WTC11 (cell line): Measurements from ENCODE around the gene PCDH9. TPM values are rescaled to one million over a fixed set of nuclear protein-coding genes. Genes with fewer than 3 reads are reported as not detected.

ENCODE experiments used
- ATAC-seq: fragments of 200-7000 bp; cut with Tn5 transposase; 2 replicates; pipeline ENCODE4 v1.10.0; 2021; ENCODE audit warnings: mild to moderate bottlenecking, moderate library complexity
- CTCF ChIA-PET: fragments of 300-600 bp; sonication (Branson Sonifier 250); formaldehyde crosslinking; loops from one replicate; lab custom pipeline; 2021; ENCODE audit warnings: antibody characterized with exemption; lab: Charles Lee
- POLR2A ChIA-PET: fragments of 350-600 bp; sonication (Branson Sonifier 250); formaldehyde crosslinking; loops from one replicate; lab custom pipeline; 2021; ENCODE audit warnings: antibody characterized with exemption; lab: Charles Lee
- DNase-seq: peaks from one replicate; pipeline ENCODE4 v3.0.0; 2021; ENCODE audit warnings: low spot score
- H3K27ac Mint-ChIP-seq: 2 replicates; pipeline ENCODE4 v1.8.0; 2021; ENCODE audit warnings: mixed read lengths
- H3K27me3 Mint-ChIP-seq: 2 replicates; pipeline ENCODE4 v1.8.0; 2021; ENCODE audit warnings: low read depth, mild to moderate bottlenecking, moderate library complexity, mixed read lengths
- H3K36me3 Mint-ChIP-seq: 2 replicates; pipeline ENCODE4 v1.8.0; 2021; ENCODE audit warnings: mixed read lengths
- H3K4me1 Mint-ChIP-seq: 2 replicates; pipeline ENCODE4 v1.8.0; 2022; ENCODE audit warnings: mixed read lengths
- H3K4me3 Mint-ChIP-seq: 2 replicates; pipeline ENCODE4 v1.8.0; 2021; ENCODE audit warnings: mild to moderate bottlenecking, moderate library complexity, mixed read lengths
- H3K9me3 Mint-ChIP-seq: 2 replicates; pipeline ENCODE4 v1.8.0; 2021; ENCODE audit warnings: mixed read lengths
- AR ChIP-seq: fragments of 250-450 bp; sonication (Bioruptor Pico); IDR thresholded peaks from 2 replicates; pipeline ENCODE4 v1.9.0; 2021; ENCODE audit warnings: mild to moderate bottlenecking
- ETV6 ChIP-seq: sonication (generic); formaldehyde crosslinking; IDR thresholded peaks from 2 replicates; pipeline ENCODE4 v1.8.1; 2022; ENCODE audit warnings: mild to moderate bottlenecking, missing genetic modification reagents
- FOXP1 ChIP-seq: sonication (generic); formaldehyde crosslinking; IDR thresholded peaks from 2 replicates; pipeline ENCODE4 v1.8.0; 2022; ENCODE audit warnings: missing genetic modification reagents, mild to moderate bottlenecking, moderate library complexity, borderline replicate concordance
- GRHL2 ChIP-seq: fragments of 250-450 bp; sonication (Bioruptor Pico); IDR thresholded peaks from 2 replicates; pipeline ENCODE4 v1.8.0; 2022; ENCODE audit warnings: mild to moderate bottlenecking, moderate library complexity; ENCODE audit not compliant: insufficient replicate concordance, severe bottlenecking
- GTF2I ChIP-seq: fragments of 250-450 bp; sonication (Bioruptor Pico); conservative IDR thresholded peaks from 2 replicates; pipeline ENCODE4 v1.4.0; 2021; ENCODE audit warnings: mild to moderate bottlenecking
- JAZF1 ChIP-seq: fragments of 250-450 bp; sonication (Bioruptor Pico); IDR thresholded peaks from 2 replicates; pipeline ENCODE4 v1.9.0; 2021; ENCODE audit warnings: moderate library complexity, mild to moderate bottlenecking, inconsistent platforms
- MLX ChIP-seq: sonication (generic); formaldehyde crosslinking; IDR thresholded peaks from 2 replicates; pipeline ENCODE4 v1.8.1; 2023; ENCODE audit warnings: mild to moderate bottlenecking, missing genetic modification reagents, moderate library complexity
- NR3C1 ChIP-seq: sonication (generic); formaldehyde crosslinking; conservative IDR thresholded peaks from 2 replicates; pipeline ENCODE4 v1.8.1; 2023; ENCODE audit warnings: low read depth, mild to moderate bottlenecking, missing genetic modification reagents
- PREB ChIP-seq: sonication (generic); formaldehyde crosslinking; IDR thresholded peaks from 2 replicates; pipeline ENCODE4 v1.8.1; 2022; ENCODE audit warnings: mild to moderate bottlenecking, missing genetic modification reagents, moderate library complexity, borderline replicate concordance
- PRRX2 ChIP-seq: fragments of 250-450 bp; sonication (Bioruptor Pico); IDR thresholded peaks from 2 replicates; pipeline ENCODE4 v1.8.0; 2021; ENCODE audit warnings: mild to moderate bottlenecking
- SMAD3 ChIP-seq: sonication (generic); formaldehyde crosslinking; IDR thresholded peaks from 2 replicates; pipeline ENCODE4 v1.8.0; 2022; ENCODE audit warnings: missing genetic modification reagents, mild to moderate bottlenecking, borderline replicate concordance
- ZNF138 ChIP-seq: sonication (generic); formaldehyde crosslinking; conservative IDR thresholded peaks from 2 replicates; pipeline ENCODE4 v1.8.1; 2022; ENCODE audit warnings: mild to moderate bottlenecking, moderate library complexity, missing genetic modification reagents
- ZNF232 ChIP-seq: sonication (generic); formaldehyde crosslinking; IDR thresholded peaks from 2 replicates; pipeline ENCODE4 v1.8.0; 2022; ENCODE audit warnings: mild to moderate bottlenecking, missing genetic modification reagents
- ZNF396 ChIP-seq: fragments of 250-450 bp; sonication (Bioruptor Pico); IDR thresholded peaks from 2 replicates; pipeline ENCODE4 v1.8.0; 2021; ENCODE audit warnings: mild to moderate bottlenecking, moderate library complexity, borderline replicate concordance
- ZNF512 ChIP-seq: sonication (generic); formaldehyde crosslinking; IDR thresholded peaks from 2 replicates; pipeline ENCODE4 v1.8.1; 2022; ENCODE audit warnings: missing genetic modification reagents, borderline replicate concordance
- ZNF532 ChIP-seq: fragments of 250-450 bp; sonication (Bioruptor Pico); IDR thresholded peaks from 2 replicates; pipeline ENCODE4 v1.9.0; 2021; ENCODE audit warnings: mild to moderate bottlenecking, borderline replicate concordance
- total RNA-seq: library from RNA; stranded (reverse); gene quantifications from 3 replicates; pipeline ENCODE4 v1.2.3, GENCODE V29; 2021
- TF ChIP-seq, protein P1 (sequence below): fragments of 200-600 bp; IDR thresholded peaks from 2 replicates; pipeline ENCODE4 v1.8.0; 2022; ENCODE audit warnings: antibody characterized with exemption
- TF ChIP-seq, protein P2 (sequence below): sonication (generic); formaldehyde crosslinking; IDR thresholded peaks from 2 replicates; pipeline ENCODE4 v1.8.1; 2023; ENCODE audit warnings: mild to moderate bottlenecking, missing genetic modification reagents
- TF ChIP-seq, protein P3 (sequence below): sonication (generic); formaldehyde crosslinking; IDR thresholded peaks from 2 replicates; pipeline ENCODE4 v1.8.0; 2022; ENCODE audit warnings: mild to moderate bottlenecking, missing genetic modification reagents
- TF ChIP-seq, protein P4 (sequence below): fragments of 250-450 bp; sonication (Bioruptor Pico); IDR thresholded peaks from 2 replicates; pipeline ENCODE4 v1.9.0; 2021; ENCODE audit warnings: moderate library complexity, mild to moderate bottlenecking, inconsistent platforms, borderline replicate concordance

PCDH9 gene
- total RNA-seq, 1 experiment from 2014 or later, result 0.48 TPM

DNA sequence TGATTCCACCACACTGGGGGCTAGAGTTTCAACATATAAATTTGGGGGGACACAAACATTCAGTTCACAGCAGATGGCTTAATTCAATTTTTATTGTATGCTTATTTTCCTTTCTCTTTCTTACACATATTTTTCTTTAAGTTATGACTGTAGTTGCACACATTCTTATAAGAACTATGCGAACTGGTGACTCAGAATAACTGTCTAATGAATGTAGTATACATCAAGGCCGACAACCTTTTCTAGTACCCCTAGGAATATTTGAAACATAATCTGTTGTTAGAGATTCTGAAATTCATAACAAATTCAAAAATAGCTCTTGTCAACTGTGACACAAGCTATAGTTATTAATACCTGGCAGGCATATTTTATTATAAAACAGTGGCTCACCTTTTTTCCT, 695.6 kb downstream of the PCDH9 start (continued):
- TF ChIP-seq MLX (CRISPR knock-in tag) (no peak), ZNF512 (CRISPR knock-in tag) (no peak), PRRX2 (CRISPR knock-in tag) (no peak), ZNF232 (CRISPR knock-in tag) (no peak)
- TF ChIP-seq, protein P1, sequence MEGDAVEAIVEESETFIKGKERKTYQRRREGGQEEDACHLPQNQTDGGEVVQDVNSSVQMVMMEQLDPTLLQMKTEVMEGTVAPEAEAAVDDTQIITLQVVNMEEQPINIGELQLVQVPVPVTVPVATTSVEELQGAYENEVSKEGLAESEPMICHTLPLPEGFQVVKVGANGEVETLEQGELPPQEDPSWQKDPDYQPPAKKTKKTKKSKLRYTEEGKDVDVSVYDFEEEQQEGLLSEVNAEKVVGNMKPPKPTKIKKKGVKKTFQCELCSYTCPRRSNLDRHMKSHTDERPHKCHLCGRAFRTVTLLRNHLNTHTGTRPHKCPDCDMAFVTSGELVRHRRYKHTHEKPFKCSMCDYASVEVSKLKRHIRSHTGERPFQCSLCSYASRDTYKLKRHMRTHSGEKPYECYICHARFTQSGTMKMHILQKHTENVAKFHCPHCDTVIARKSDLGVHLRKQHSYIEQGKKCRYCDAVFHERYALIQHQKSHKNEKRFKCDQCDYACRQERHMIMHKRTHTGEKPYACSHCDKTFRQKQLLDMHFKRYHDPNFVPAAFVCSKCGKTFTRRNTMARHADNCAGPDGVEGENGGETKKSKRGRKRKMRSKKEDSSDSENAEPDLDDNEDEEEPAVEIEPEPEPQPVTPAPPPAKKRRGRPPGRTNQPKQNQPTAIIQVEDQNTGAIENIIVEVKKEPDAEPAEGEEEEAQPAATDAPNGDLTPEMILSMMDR, result no peak
- TF ChIP-seq, all 79 proteins: peak for 0

GRCh38 chr13:66532845-66533244, 697.3 kb downstream of the PCDH9 start:
- CTCF ChIA-PET, result no interaction called here
- Mint-ChIP-seq H3K36me3 (no peaks in the 10 kb centered on the region), H3K9me3 (no peaks in the 10 kb centered on the region)
- TF ChIP-seq AR (CRISPR knock-in tag) (no peak), GTF2I (no peak), PREB (CRISPR knock-in tag) (no peak), ZNF396 (no peak), ZNF232 (CRISPR knock-in tag) (no peak), FOXP1 (CRISPR knock-in tag) (no peak), ZNF532 (CRISPR knock-in tag) (no peak), GRHL2 (no peak), ZNF138 (CRISPR knock-in tag) (no peak), JAZF1 (CRISPR knock-in tag) (no peak), SMAD3 (CRISPR knock-in tag) (no peak), ETV6 (CRISPR knock-in tag) (no peak), NR3C1 (CRISPR knock-in tag) (no peak)
- TF ChIP-seq, protein P2, sequence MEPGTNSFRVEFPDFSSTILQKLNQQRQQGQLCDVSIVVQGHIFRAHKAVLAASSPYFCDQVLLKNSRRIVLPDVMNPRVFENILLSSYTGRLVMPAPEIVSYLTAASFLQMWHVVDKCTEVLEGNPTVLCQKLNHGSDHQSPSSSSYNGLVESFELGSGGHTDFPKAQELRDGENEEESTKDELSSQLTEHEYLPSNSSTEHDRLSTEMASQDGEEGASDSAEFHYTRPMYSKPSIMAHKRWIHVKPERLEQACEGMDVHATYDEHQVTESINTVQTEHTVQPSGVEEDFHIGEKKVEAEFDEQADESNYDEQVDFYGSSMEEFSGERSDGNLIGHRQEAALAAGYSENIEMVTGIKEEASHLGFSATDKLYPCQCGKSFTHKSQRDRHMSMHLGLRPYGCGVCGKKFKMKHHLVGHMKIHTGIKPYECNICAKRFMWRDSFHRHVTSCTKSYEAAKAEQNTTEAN (CRISPR knock-in tag), result no peak
- TF ChIP-seq, protein P3, sequence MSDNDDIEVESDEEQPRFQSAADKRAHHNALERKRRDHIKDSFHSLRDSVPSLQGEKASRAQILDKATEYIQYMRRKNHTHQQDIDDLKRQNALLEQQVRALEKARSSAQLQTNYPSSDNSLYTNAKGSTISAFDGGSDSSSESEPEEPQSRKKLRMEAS, result no peak
- TF ChIP-seq, protein P4, sequence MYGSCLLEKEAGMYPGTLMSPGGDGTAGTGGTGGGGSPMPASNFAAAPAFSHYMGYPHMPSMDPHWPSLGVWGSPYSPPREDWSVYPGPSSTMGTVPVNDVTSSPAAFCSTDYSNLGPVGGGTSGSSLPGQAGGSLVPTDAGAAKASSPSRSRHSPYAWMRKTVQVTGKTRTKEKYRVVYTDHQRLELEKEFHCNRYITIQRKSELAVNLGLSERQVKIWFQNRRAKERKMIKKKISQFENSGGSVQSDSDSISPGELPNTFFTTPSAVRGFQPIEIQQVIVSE (CRISPR knock-in tag), result no peak

More at GRCh38 chr13:66532845-66533244, 697.3 kb downstream of the PCDH9 start:
- POLR2A ChIA-PET, result no interaction called here
- Mint-ChIP-seq H3K4me1 (peaks cover 47% of the 10 kb centered on the region), H3K4me3 (no peak overlapping the region), H3K27me3 (no peaks in the 10 kb centered on the region), H3K27ac (no peak overlapping the region)
- ATAC-seq (no peak), DNase-seq (no peak)
